PC-3 (cell line): ENCODE measurements around the gene UBE2E3. TPM values are rescaled to one million over a fixed set of nuclear protein-coding genes. Genes with fewer than 3 reads are reported as not detected.

Experiments
- ATAC-seq: fragments of 200-7000 bp; cut with Tn5 transposase; 2 replicates; pipeline ENCODE4 v1.9.1; 2020; ENCODE audit warnings: mild to moderate bottlenecking, moderate library complexity
- BruUV-seq: library from RNA; stranded (reverse); fragments of 400-500 nt; replicated peaks from 2 replicates; lab custom pipeline; 2021; lab: Mats Ljungman, UMichigan
- CTCF ChIA-PET: fragments of 300-600 bp; sonication (Branson Sonifier 250); formaldehyde crosslinking; loops from one replicate; lab custom pipeline; 2022; ENCODE audit warnings: antibody characterized with exemption; lab: Charles Lee
- POLR2A ChIA-PET: fragments of 300-600 bp; sonication (Branson Sonifier 250); formaldehyde crosslinking; loops from one replicate; lab custom pipeline; 2022; ENCODE audit warnings: antibody characterized with exemption; ENCODE audit not compliant: unreplicated experiment; lab: Charles Lee
- DNase-seq: peaks from one replicate; pipeline ENCODE4 v3.0.0-alpha.2; 2015
- H2AFZ ChIP-seq: fragments of 300-600 bp; sonication (generic); 2 replicates; pipeline ENCODE4 v1.6.0; 2016; ENCODE audit warnings: antibody characterized with exemption, low read length
- H3F3A ChIP-seq: fragments of 300-600 bp; sonication (generic); one replicate; pipeline ENCODE4 v1.6.0; 2017; ENCODE audit warnings: antibody characterized with exemption, low read length, control low read depth, mild to moderate bottlenecking; ENCODE audit not compliant: unreplicated experiment
- H3K27ac ChIP-seq: fragments of 300-600 bp; sonication (generic); 2 replicates; pipeline ENCODE4 v1.5.1; 2016; ENCODE audit warnings: mild to moderate bottlenecking, low read length
- H3K27me3 ChIP-seq: fragments of 300-600 bp; sonication (generic); 2 replicates; pipeline ENCODE4 v1.6.1; 2016; ENCODE audit warnings: low read length, mixed read lengths
- H3K36me3 ChIP-seq: fragments of 300-600 bp; sonication (generic); 2 replicates; pipeline ENCODE4 v1.6.1; 2016; ENCODE audit warnings: low read depth, mixed run types, low read length, mixed read lengths
- H3K4me1 ChIP-seq: fragments of 300-600 bp; sonication (generic); 2 replicates; pipeline ENCODE4 v1.5.1; 2016; ENCODE audit warnings: low read length; ENCODE audit not compliant: insufficient read depth
- H3K4me2 ChIP-seq: fragments of 300-600 bp; sonication (generic); 2 replicates; pipeline ENCODE4 v1.6.0; 2016; ENCODE audit warnings: low read length
- H3K4me3 ChIP-seq: fragments of 300-600 bp; sonication (generic); 2 replicates; pipeline ENCODE4 v1.5.1; 2016; ENCODE audit warnings: mild to moderate bottlenecking, low read length, mixed read lengths
- H3K79me2 ChIP-seq: fragments of 300-600 bp; sonication (generic); 2 replicates; pipeline ENCODE4 v1.6.1; 2017; ENCODE audit warnings: low read length, mixed read lengths
- H3K9ac ChIP-seq: fragments of 300-600 bp; sonication (generic); 2 replicates; pipeline ENCODE4 v1.6.0; 2016; ENCODE audit warnings: mild to moderate bottlenecking, low read length
- H3K9me2 ChIP-seq: fragments of 300-600 bp; sonication (generic); replicated peaks from 2 replicates; pipeline ENCODE4 v1.6.1; 2016; ENCODE audit warnings: mixed run types, low read length, mixed read lengths
- H3K9me3 ChIP-seq: fragments of 300-600 bp; sonication (generic); 2 replicates; pipeline ENCODE4 v1.6.1; 2016; ENCODE audit warnings: low read length, mixed read lengths
- H4K20me1 ChIP-seq: fragments of 300-600 bp; sonication (generic); 2 replicates; pipeline ENCODE4 v1.6.1; 2016; ENCODE audit warnings: low read length, mixed read lengths
- CTCF ChIP-seq: fragments of 300-600 bp; sonication (generic); conservative IDR thresholded peaks from 2 replicates; pipeline ENCODE4 v1.5.1; 2017; ENCODE audit warnings: antibody characterized with exemption, low read depth, mild to moderate bottlenecking, low read length
- EZH2 ChIP-seq: fragments of 300-600 bp; sonication (generic); IDR thresholded peaks from one replicate; pipeline ENCODE4 v1.6.1; 2017; ENCODE audit warnings: antibody characterized with exemption, mild to moderate bottlenecking, low read length; ENCODE audit not compliant: unreplicated experiment
- EZH2phosphoT487 ChIP-seq: fragments of 300-600 bp; sonication (generic); IDR thresholded peaks from 2 replicates; pipeline ENCODE4 v1.6.1; 2018; ENCODE audit warnings: mild to moderate bottlenecking, antibody characterized with exemption, low read length, borderline replicate concordance
- intact Hi-C: fragments of 100-400 bp; cut with micrococcal nuclease; formaldehyde crosslinking; loops from 2 replicates; pipeline ENCODE4 v1.9.0; 2023
- total RNA-seq: library from RNA; depleted of rRNA; stranded (reverse); fragments of >200 nt; gene quantifications from 2 replicates; pipeline ENCODE4 v1.2.3, GENCODE V29; 2014

UBE2E3 gene
- total RNA-seq, 1 experiment from 2014 or later, result 95.6 TPM

GRCh38 chr2:181005326-181005655, 24.9 kb downstream of the UBE2E3 start:
- no peak overlapping the region for H3K27ac ChIP-seq
- BruUV-seq, result no TSS peak
- DNase-seq, result no peak
- no peaks in the 10 kb centered on the region for H3K9me3 ChIP-seq
- H3K36me3 ChIP-seq, result no peaks in the 10 kb centered on the region
- POLR2A ChIA-PET, result no interaction called here
- H3K4me2 ChIP-seq, result no peak overlapping the region
- intact Hi-C loops, result no loop called here
- no peaks in the 10 kb centered on the region for H3K9me2 ChIP-seq
- peaks cover 88% of the 10 kb centered on the region for H3K79me2 ChIP-seq
- no peaks in the 10 kb centered on the region for H3F3A ChIP-seq
- CTCF ChIA-PET, result no interaction called here
- TF ChIP-seq CTCF (no peak), EZH2 (no peak), EZH2phosphoT487 (no peak)
- no peak overlapping the region for H2AFZ ChIP-seq
- no peaks in the 10 kb centered on the region for H3K27me3 ChIP-seq
- H3K4me1 ChIP-seq, result peaks cover 13% of the 10 kb centered on the region
- no peak overlapping the region for H3K4me3 ChIP-seq
- no peak overlapping the region for H3K9ac ChIP-seq
- peaks cover 10% of the 10 kb centered on the region; the same call in 1 of the 2 replicates for H4K20me1 ChIP-seq
- no peak for ATAC-seq

GRCh38 chr2:181005809-181006208, 25.4 kb downstream of the UBE2E3 start:
- DNase-seq, result no peak

More at GRCh38 chr2:181005809-181006208, 25.4 kb downstream of the UBE2E3 start:
- BruUV-seq, result no TSS peak
- CTCF ChIA-PET, result no interaction called here
- TF ChIP-seq CTCF (no peak), EZH2 (no peak), EZH2phosphoT487 (no peak)
- Histone ChIP-seq H3K4me3 (no peak overlapping the region), H3K9me3 (no peaks in the 10 kb centered on the region), H3K9me2 (no peaks in the 10 kb centered on the region), H3K4me2 (no peak overlapping the region), H3K27ac (no peak overlapping the region), H3K9ac (no peak overlapping the region), H3K27me3 (no peaks in the 10 kb centered on the region), H2AFZ (no peak overlapping the region), H3F3A (no peaks in the 10 kb centered on the region), H3K4me1 (peaks cover 13% of the 10 kb centered on the region), H3K79me2 (peaks cover 90% of the 10 kb centered on the region), H4K20me1 (peaks cover 10% of the 10 kb centered on the region; the same call in 1 of the 2 replicates), H3K36me3 (no peaks in the 10 kb centered on the region)
- intact Hi-C loops, result no loop called here
- ATAC-seq, result no peak
- POLR2A ChIA-PET, result no interaction called here
